Natural killer cell (primary cell): ENCODE data around the gene ZSCAN4. TPM values are rescaled to one million over a fixed set of nuclear protein-coding genes. Genes with fewer than 3 reads are reported as not detected.
A peak's percentile ranks its signal among the peaks of the same experiment; 100 is the strongest.

Source experiments
- ATAC-seq, 3 donors: fragments of 150-1000 bp in 2 of 3; fragments of 200-7000 bp in 1 of 3; cut with Tn5 transposase; 1 replicate in 1 of 3; 2 replicates in 2 of 3; pipeline ENCODE4 v1.10.0; 2021; ENCODE audit warnings: mild to moderate bottlenecking in 2 of 3, moderate library complexity in 2 of 3
- DNase-seq, 2 donors: peaks; one replicate each; pipeline versions ENCODE4 v3.0.0 to v3.0.0-alpha.2; 2013 to 2021; ENCODE audit warnings: mixed read lengths in 1 of 2
- H3K27ac ChIP-seq: one replicate; pipeline ENCODE4 v1.5.1; 2013; ENCODE audit warnings: mild to moderate bottlenecking, low read length
- H3K27me3 ChIP-seq: one replicate; pipeline ENCODE4 v1.6.1; 2013; ENCODE audit warnings: low read length; ENCODE audit not compliant: control insufficient read depth, insufficient read depth
- H3K36me3 ChIP-seq: one replicate; pipeline ENCODE4 v1.6.1; 2013; ENCODE audit warnings: low read length; ENCODE audit not compliant: control insufficient read depth, insufficient read depth
- H3K4me1 ChIP-seq: one replicate; pipeline ENCODE4 v1.6.1; 2013; ENCODE audit warnings: low read length; ENCODE audit not compliant: control insufficient read depth, insufficient read depth
- H3K4me3 ChIP-seq: one replicate; pipeline ENCODE4 v1.5.1; 2013; ENCODE audit warnings: low read length
- H3K9me3 ChIP-seq: one replicate; pipeline ENCODE4 v1.6.1; 2013; ENCODE audit warnings: low read length; ENCODE audit not compliant: control insufficient read depth, insufficient read depth
- H3K27ac Mint-ChIP-seq, 2 donors: one replicate each; pipeline ENCODE4 v1.8.0; 2022; ENCODE audit warnings: mild to moderate bottlenecking in 2 of 2, mixed read lengths in 2 of 2, moderate library complexity in 1 of 2
- H3K27me3 Mint-ChIP-seq, 2 donors: one replicate each; pipeline ENCODE4 v1.8.0; 2022; ENCODE audit warnings: low read depth in 2 of 2, mixed read lengths in 2 of 2
- H3K36me3 Mint-ChIP-seq: one replicate; pipeline ENCODE4 v1.8.0; 2022; ENCODE audit warnings: mixed read lengths
- H3K4me1 Mint-ChIP-seq, 2 donors: one replicate each; pipeline ENCODE4 v1.8.0; 2022; ENCODE audit warnings: mixed read lengths in 2 of 2
- H3K4me3 Mint-ChIP-seq: one replicate; pipeline ENCODE4 v1.8.0; 2022; ENCODE audit warnings: mild to moderate bottlenecking, moderate library complexity, mixed read lengths
- H3K9me3 Mint-ChIP-seq, 2 donors: one replicate each; pipeline ENCODE4 v1.8.0; 2022; ENCODE audit warnings: mixed read lengths in 2 of 2
- CTCF ChIP-seq: fragments of 200-600 bp; IDR thresholded peaks from one replicate; pipeline ENCODE4 v1.8.0; 2022; ENCODE audit warnings: antibody characterized with exemption
- WGBS: methylation state at CpG from one replicate; pipeline ENCODE4 v1.1.7; 2013; ENCODE audit warnings: missing lambda C conversion rate; ENCODE audit not compliant: insufficient coverage; 5-methylcytosine and 5-hydroxymethylcytosine counted together
- intact Hi-C: fragments of 100-400 bp; cut with micrococcal nuclease; formaldehyde crosslinking; loops from one replicate; pipeline ENCODE4 v1.14.2; 2022
- total RNA-seq, 4 donors: library from RNA; stranded (reverse); fragments of 120-200 nt in 1 of 4; gene quantifications; one replicate each; pipeline versions ENCODE4 v1.2.3 to v1.2.4, GENCODE V29; 2013 to 2022

The ZSCAN4 gene
- total RNA-seq, 3 donors from 2014 or later (not counting 1 experiment from before 2014, with no cell fraction given) = not detected

DNA sequence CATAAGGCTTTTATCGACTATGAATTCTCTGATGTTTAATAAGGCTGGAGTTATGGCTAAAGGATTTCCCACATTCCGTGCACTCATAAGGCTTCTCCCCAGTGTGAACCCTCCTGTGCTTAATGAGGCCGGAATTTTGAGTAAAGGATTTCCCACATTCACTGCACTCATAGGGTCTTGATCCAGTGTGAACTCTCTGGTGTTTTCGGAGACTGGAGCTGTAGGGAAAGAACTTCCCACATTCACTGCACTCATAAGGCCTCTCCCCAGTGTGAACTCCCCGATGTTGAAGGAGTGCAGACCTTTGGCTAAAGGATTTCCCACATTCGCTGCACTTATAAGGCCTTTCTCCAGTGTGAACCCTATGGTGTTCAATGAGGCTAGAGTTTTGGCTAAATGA lies 32.9 kb downstream of the ZSCAN4 start:
- no peak overlapping the region for H3K4me3 ChIP-seq
- intact Hi-C loops = no loop called here
- WGBS = 97% methylated on average over 5 of the region's 6 CpGs
- no peaks in the 10 kb centered on the region for H3K27me3 ChIP-seq
- H3K9me3 ChIP-seq = peaks cover 52% of the 10 kb centered on the region
- ATAC-seq (no peak), DNase-seq (no peak)
- Mint-ChIP-seq H3K9me3 (peaks cover 10 to 11% of the 10 kb centered on the region in 2 donors), H3K27ac (no peak overlapping the region), H3K27me3 (no peaks in the 10 kb centered on the region), H3K4me3 (no peak overlapping the region), H3K36me3 (peaks cover 48% of the 10 kb centered on the region), H3K4me1 (peaks cover 0 to 35% of the 10 kb centered on the region in 2 donors)
- H3K36me3 ChIP-seq = peaks cover 13% of the 10 kb centered on the region
- H3K4me1 ChIP-seq = no peaks in the 10 kb centered on the region
- TF ChIP-seq CTCF = no peak
- no peak overlapping the region for H3K27ac ChIP-seq

DNA sequence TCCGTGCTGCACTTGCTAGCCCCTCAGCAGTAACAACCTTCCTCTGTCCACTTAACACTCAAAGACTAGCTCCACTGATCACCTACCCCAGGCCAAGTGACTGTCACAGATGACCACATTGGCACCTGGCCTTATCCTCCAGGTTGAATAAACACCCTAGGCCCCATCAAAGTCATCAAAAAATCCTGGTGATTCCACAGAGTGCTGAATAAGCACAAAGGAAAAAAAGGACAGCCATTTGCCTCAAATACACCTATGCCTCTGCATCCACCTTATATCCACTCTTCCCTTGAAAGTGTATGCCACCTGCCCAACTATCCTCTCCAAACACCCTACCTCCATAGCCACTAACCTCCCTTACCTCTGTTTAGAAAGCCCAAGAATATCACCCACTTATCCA lies 37.6 kb downstream of the ZSCAN4 start:
- Histone ChIP-seq H3K4me3 (no peak overlapping the region), H3K27me3 (no peaks in the 10 kb centered on the region), H3K27ac (no peak overlapping the region), H3K9me3 (peaks cover 64% of the 10 kb centered on the region), H3K36me3 (peaks cover 8% of the 10 kb centered on the region), H3K4me1 (peaks cover 14% of the 10 kb centered on the region)
- H3K9me3 Mint-ChIP-seq = peaks cover 13 to 14% of the 10 kb centered on the region in 2 donors
- TF ChIP-seq CTCF = no peak
- intact Hi-C loops = no loop called here
- no peaks in the 10 kb centered on the region for H3K27me3 Mint-ChIP-seq
- no peak for DNase-seq
- peaks cover 7 to 60% of the 10 kb centered on the region in 2 donors for H3K4me1 Mint-ChIP-seq
- H3K36me3 Mint-ChIP-seq = peaks cover 32% of the 10 kb centered on the region
- no peak for ATAC-seq
- WGBS = 93% methylated on average over 1 of the region's 1 CpG
- no peak overlapping the region for H3K4me3 Mint-ChIP-seq
- H3K27ac Mint-ChIP-seq = peak overlapping the region in 1 of 2 donors; percentile 99

GRCh38 chr19:57708641-57709361 lies 40.1 kb downstream of the ZSCAN4 start, which contains the start of gene ZNF154:
Gene ZNF154, minus strand, starts transcription at chr19:57709204. Its CDS starts 233 bp downstream, at chr19:57708971.
- peak within 1 kb of the TSS; percentile 86 for H3K4me3 Mint-ChIP-seq
- 5% methylated on average over 53 of the region's 53 CpGs for whole genome bisulfite sequencing
- peaks cover 47% of the 10 kb centered on the region for H3K9me3 ChIP-seq

More at GRCh38 chr19:57708641-57709361, 40.1 kb downstream of the ZSCAN4 start, which contains the start of gene ZNF154:
- H3K4me3 ChIP-seq = peak within 1 kb of the TSS; percentile 56
- Mint-ChIP-seq H3K27me3 (no peaks in the 10 kb centered on the region), H3K4me1 (peaks cover 7 to 53% of the 10 kb centered on the region in 2 donors), H3K9me3 (peaks cover 9 to 10% of the 10 kb centered on the region in 2 donors), H3K36me3 (peaks cover 26% of the 10 kb centered on the region), H3K27ac (peak within 1 kb of the TSS; percentile 83 to 99)
- intact Hi-C loops = loop anchor here (2.0 kb wide), 2 partner anchors 18 to 26 kb away; partner anchors contain the start of gene ZNF671
- no peaks in the 10 kb centered on the region for H3K36me3 ChIP-seq
- no peak for TF ChIP-seq CTCF
- ATAC-seq (peak; percentile 67 to 89 (median 87)), DNase-seq (peak; percentile 54 to 63)
- H3K4me1 ChIP-seq = peaks cover 14% of the 10 kb centered on the region
- H3K27ac ChIP-seq = peak within 1 kb of the TSS; percentile 90
- H3K27me3 ChIP-seq = no peaks in the 10 kb centered on the region
